ENCODE measurements around the gene RALGPS1.

Gene RALGPS1

GRCh38 chr9:127093319-127094020 is 178.9 kb downstream of the RALGPS1 start:
- no peak overlapping the region for H3K4me3 ChIP-seq (ENCODE audit: low read depth, low read length)
- 0 out of 2 replicates have a peak, but pooled peaks have one; percentile 10 for TF ChIP-seq CTCF (IDR thresholded peaks at IDR 0.05; ENCODE audit: borderline replicate concordance, insufficient read depth, low read depth, low read length)

- no peak overlapping the region for H3K4me3 ChIP-seq (ENCODE audit: low read depth, low read length)
- TF ChIP-seq CTCF (IDR thresholded peaks at IDR 0.05; ENCODE audit: borderline replicate concordance, insufficient read depth, low read depth, low read length): no peak
Observed at GRCh38 chr9:127095411-127095810, 180.8 kb downstream of the RALGPS1 start.

GRCh38 chr9:127096208-127096607 is 181.6 kb downstream of the RALGPS1 start:
- no peak for TF ChIP-seq CTCF (IDR thresholded peaks at IDR 0.05; ENCODE audit: borderline replicate concordance, insufficient read depth, low read depth, low read length)

GRCh38 chr9:127097683-127098082 is 183.1 kb downstream of the RALGPS1 start:
- no peak for TF ChIP-seq CTCF (IDR thresholded peaks at IDR 0.05; ENCODE audit: borderline replicate concordance, insufficient read depth, low read depth, low read length)
- no peak overlapping the region for H3K4me3 ChIP-seq (ENCODE audit: low read depth, low read length)

More at GRCh38 chr9:127096208-127096607, 181.6 kb downstream of the RALGPS1 start:
- H3K4me3 ChIP-seq (ENCODE audit: low read depth, low read length): no peak overlapping the region

GRCh38 chr9:127098916-127099553 is 184.5 kb downstream of the RALGPS1 start:
- H3K4me3 ChIP-seq (ENCODE audit: low read depth, low read length): no peak overlapping the region
- no peak for TF ChIP-seq CTCF (IDR thresholded peaks at IDR 0.05; ENCODE audit: borderline replicate concordance, insufficient read depth, low read depth, low read length)

GRCh38 chr9:127099664-127100063 is 185.1 kb downstream of the RALGPS1 start:
- H3K4me3 ChIP-seq (ENCODE audit: low read depth, low read length): no peak overlapping the region
- no peak for TF ChIP-seq CTCF (IDR thresholded peaks at IDR 0.05; ENCODE audit: borderline replicate concordance, insufficient read depth, low read depth, low read length)

- TF ChIP-seq CTCF (IDR thresholded peaks at IDR 0.05; ENCODE audit: borderline replicate concordance, insufficient read depth, low read depth, low read length): no peak
- H3K4me3 ChIP-seq (ENCODE audit: low read depth, low read length): no peak overlapping the region
Observed at GRCh38 chr9:127102176-127102575, 187.6 kb downstream of the RALGPS1 start.

Data from GM12875 (cell line).